GM19240 (cell line): ENCODE measurements around the gene FXYD1.

Source experiments
- DNase-seq: peaks from one replicate; pipeline ENCODE4 v3.0.0; 2011; ENCODE audit warnings: low spot score; ENCODE audit not compliant: insufficient read length

The FXYD1 gene

GRCh38 chr19:35184267-35184666, 45.6 kb downstream of the FXYD1 start:
- no peak for DNase-seq

- DNase-seq: no peak
Measured at GRCh38 chr19:35184884-35185283, 46.3 kb downstream of the FXYD1 start.
